Breast epithelium (tissue), 3 donors: Measurements from ENCODE around the gene PDZD2.

ENCODE experiments used
- POLR2A ChIP-seq: fragments of 450-650 bp; IDR thresholded peaks from one replicate; pipeline ENCODE4 v1.6.1; 2016; ENCODE audit warnings: antibody characterized with exemption, mild to moderate bottlenecking, moderate library complexity
- POLR2AphosphoS5 ChIP-seq, 3 donors: sonication (generic); formaldehyde crosslinking; IDR thresholded peaks; one replicate each; pipeline ENCODE4 v1.6.1; 2017; ENCODE audit warnings: antibody characterized with exemption in 3 of 3

GRCh38 chr5:32068561-32068960, 429.6 kb downstream of the PDZD2 start:
- TF ChIP-seq POLR2A, result no peak
- TF ChIP-seq POLR2AphosphoS5 (IDR thresholded peaks at IDR 0.05), result no peak
